OCI-LY7 (cell line): ENCODE measurements around the gene TMPRSS9. TPM values are rescaled to one million over a fixed set of nuclear protein-coding genes. Genes with fewer than 3 reads are reported as not detected.
A peak's percentile ranks its signal among the peaks of the same experiment; 100 is the strongest.
"Not testable (repeated sequence)": the region's sequence is repeated elsewhere in the genome, so short reads cannot be mapped to it uniquely, and the experiment has no call there.

Experiments used
- BruUV-seq: library from RNA; stranded (reverse); fragments of 400-500 nt; replicated peaks from 2 replicates; lab custom pipeline; 2021; lab: Mats Ljungman, UMichigan
- CTCF ChIA-PET: fragments of 300-600 bp; sonication (Branson Sonifier 250); formaldehyde crosslinking; loops from one replicate; lab custom pipeline; 2022; ENCODE audit warnings: antibody characterized with exemption; ENCODE audit not compliant: unreplicated experiment; lab: Charles Lee
- POLR2A ChIA-PET: fragments of 300-600 bp; sonication (Branson Sonifier 250); formaldehyde crosslinking; loops from one replicate; lab custom pipeline; 2022; ENCODE audit warnings: antibody characterized with exemption; lab: Charles Lee
- DNase-seq: peaks from one replicate; pipeline ENCODE4 v3.0.0-alpha.2; 2015; ENCODE audit warnings: low spot score
- H2AFZ ChIP-seq: fragments of 200-600 bp; sonication (generic), shearing (Covaris generic); 2 replicates; pipeline ENCODE4 v1.6.1; 2014; ENCODE audit warnings: mild to moderate bottlenecking, antibody characterized with exemption, low read length, moderate library complexity
- H3K27ac ChIP-seq: fragments of 200-600 bp; sonication (generic); 2 replicates; pipeline ENCODE4 v1.5.1; 2014; ENCODE audit warnings: mixed run types, low read depth, mild to moderate bottlenecking, moderate library complexity, low read length, inconsistent platforms; ENCODE audit not compliant: poor library complexity, severe bottlenecking
- H3K36me3 ChIP-seq: fragments of 200-600 bp; sonication (generic); 2 replicates; pipeline ENCODE4 v1.6.1; 2014; ENCODE audit warnings: mild to moderate bottlenecking, antibody characterized with exemption, low read length, moderate library complexity, mixed read lengths; ENCODE audit not compliant: insufficient read depth
- H3K4me1 ChIP-seq: fragments of 200-600 bp; sonication (generic); 2 replicates; pipeline ENCODE4 v1.5.1; 2014; ENCODE audit warnings: mild to moderate bottlenecking, low read length; ENCODE audit not compliant: insufficient read depth, poor library complexity, severe bottlenecking
- H3K4me2 ChIP-seq: fragments of 200-600 bp; sonication (generic); 2 replicates; pipeline ENCODE4 v1.6.1; 2014; ENCODE audit warnings: mild to moderate bottlenecking, low read length
- H3K4me3 ChIP-seq: fragments of 200-600 bp; sonication (generic); 2 replicates; pipeline ENCODE4 v1.5.1; 2014; ENCODE audit warnings: mild to moderate bottlenecking, low read depth, low read length; ENCODE audit not compliant: poor library complexity, severe bottlenecking
- H3K79me2 ChIP-seq: fragments of 200-600 bp; sonication (generic); 2 replicates; pipeline ENCODE4 v1.6.1; 2016; ENCODE audit warnings: low read depth, mild to moderate bottlenecking, low read length, moderate library complexity, mixed read lengths; ENCODE audit not compliant: insufficient read depth
- H3K9me2 ChIP-seq: fragments of 200-600 bp; sonication (generic); 2 replicates; pipeline ENCODE4 v1.6.1; 2016; ENCODE audit warnings: mild to moderate bottlenecking, low read length, mixed read lengths; ENCODE audit not compliant: insufficient read depth
- H3K9me3 ChIP-seq: fragments of 200-600 bp; sonication (generic); 2 replicates; pipeline ENCODE4 v1.6.1; 2014; ENCODE audit warnings: mild to moderate bottlenecking, mixed run types, low read length, mixed read lengths
- H4K20me1 ChIP-seq: fragments of 200-600 bp; sonication (generic); 2 replicates; pipeline ENCODE4 v1.6.1; 2014; ENCODE audit warnings: mild to moderate bottlenecking, antibody characterized with exemption, low read length, moderate library complexity, mixed read lengths; ENCODE audit not compliant: insufficient read depth
- EZH2phosphoT487 ChIP-seq: fragments of 200-600 bp; sonication (generic); IDR thresholded peaks from 2 replicates; pipeline ENCODE4 v1.6.1; 2018; ENCODE audit warnings: low read depth, borderline replicate concordance, mild to moderate bottlenecking, mixed run types, antibody characterized with exemption, low read length, moderate library complexity, mixed read lengths
- intact Hi-C: fragments of 100-400 bp; cut with micrococcal nuclease; formaldehyde crosslinking; loops from one replicate; pipeline ENCODE4 v1.10.0; 2022; ENCODE audit not compliant: unreplicated experiment
- total RNA-seq, 2 experiments: library from RNA; depleted of rRNA in 1 of 2; stranded (reverse); fragments of >200 nt in 1 of 2; shearing (Covaris generic) in 1 of 2; gene quantifications; 2 replicates each; pipeline ENCODE4 v1.2.3, GENCODE V29; 2014 to 2022
- TF ChIP-seq, protein P1 (sequence below): fragments of 200-600 bp; sonication (generic); conservative IDR thresholded peaks from 2 replicates; pipeline ENCODE4 v1.5.1; 2014; ENCODE audit warnings: mild to moderate bottlenecking, antibody characterized with exemption, low read length, moderate library complexity, mixed read lengths

The TMPRSS9 gene
- total RNA-seq, 2 experiments from 2014 or later, result 0.44 TPM; not detected in 1

DNA sequence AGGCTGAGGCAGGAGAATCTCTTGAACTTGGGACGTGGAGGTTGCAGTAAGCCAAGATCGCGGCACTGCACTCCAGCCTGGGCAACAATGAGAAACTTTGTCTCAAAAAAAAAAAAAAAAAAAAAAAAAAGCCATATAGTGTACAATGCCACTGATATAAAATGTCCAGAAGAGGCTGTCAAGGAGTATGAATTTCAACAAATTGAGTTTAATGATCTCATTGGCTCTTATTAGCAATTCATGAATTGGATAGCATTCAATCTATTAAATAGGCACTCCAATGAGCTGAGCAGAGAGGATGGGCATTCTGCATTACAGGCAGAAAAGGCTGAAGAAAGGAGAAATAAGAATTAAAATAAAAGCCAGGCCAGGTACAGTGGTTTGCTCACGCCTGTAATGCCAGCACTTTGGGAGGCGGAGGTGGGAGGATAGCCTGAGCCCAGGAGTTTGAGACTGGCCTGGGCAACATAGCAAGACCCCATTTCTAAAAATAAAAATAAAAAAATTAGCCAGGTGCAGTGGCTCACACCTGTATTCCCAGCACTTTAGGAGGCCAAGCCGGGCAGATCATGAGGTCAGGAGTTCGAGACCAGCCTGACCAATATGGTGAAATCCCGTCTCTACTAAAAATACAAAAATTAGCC, 97.5 kb downstream of the TMPRSS9 start:
- intact Hi-C loops, result no loop called here
- Histone ChIP-seq H3K4me3 (peak overlapping the region; percentile 54), H3K9me2 (no peaks in the 10 kb centered on the region), H3K4me2 (peak overlapping the region; percentile 50), H3K27ac (peak overlapping the region; percentile 52), H3K36me3 (peaks cover 22% of the 10 kb centered on the region; the same call in 1 of the 2 replicates), H3K9me3 (no peaks in the 10 kb centered on the region), H3K4me1 (peaks cover 46% of the 10 kb centered on the region), H2AFZ (peak overlapping the region; percentile 84; the same call in 1 of the 2 replicates), H3K79me2 (peaks cover 42% of the 10 kb centered on the region), H4K20me1 (peaks cover 17% of the 10 kb centered on the region)
- no peak for TF ChIP-seq EZH2phosphoT487
- TF ChIP-seq, protein P1, sequence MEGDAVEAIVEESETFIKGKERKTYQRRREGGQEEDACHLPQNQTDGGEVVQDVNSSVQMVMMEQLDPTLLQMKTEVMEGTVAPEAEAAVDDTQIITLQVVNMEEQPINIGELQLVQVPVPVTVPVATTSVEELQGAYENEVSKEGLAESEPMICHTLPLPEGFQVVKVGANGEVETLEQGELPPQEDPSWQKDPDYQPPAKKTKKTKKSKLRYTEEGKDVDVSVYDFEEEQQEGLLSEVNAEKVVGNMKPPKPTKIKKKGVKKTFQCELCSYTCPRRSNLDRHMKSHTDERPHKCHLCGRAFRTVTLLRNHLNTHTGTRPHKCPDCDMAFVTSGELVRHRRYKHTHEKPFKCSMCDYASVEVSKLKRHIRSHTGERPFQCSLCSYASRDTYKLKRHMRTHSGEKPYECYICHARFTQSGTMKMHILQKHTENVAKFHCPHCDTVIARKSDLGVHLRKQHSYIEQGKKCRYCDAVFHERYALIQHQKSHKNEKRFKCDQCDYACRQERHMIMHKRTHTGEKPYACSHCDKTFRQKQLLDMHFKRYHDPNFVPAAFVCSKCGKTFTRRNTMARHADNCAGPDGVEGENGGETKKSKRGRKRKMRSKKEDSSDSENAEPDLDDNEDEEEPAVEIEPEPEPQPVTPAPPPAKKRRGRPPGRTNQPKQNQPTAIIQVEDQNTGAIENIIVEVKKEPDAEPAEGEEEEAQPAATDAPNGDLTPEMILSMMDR, result no peak
- DNase-seq, result no peak
- POLR2A ChIA-PET, result interaction anchor here (0.7 to 1.1 kb wide), 2 partner anchors 169 to 253 kb away, joined by 3 read pairs; no protein-coding TSS in a partner anchor
- CTCF ChIA-PET, result no interaction called here
- no TSS peak for BruUV-seq

DNA sequence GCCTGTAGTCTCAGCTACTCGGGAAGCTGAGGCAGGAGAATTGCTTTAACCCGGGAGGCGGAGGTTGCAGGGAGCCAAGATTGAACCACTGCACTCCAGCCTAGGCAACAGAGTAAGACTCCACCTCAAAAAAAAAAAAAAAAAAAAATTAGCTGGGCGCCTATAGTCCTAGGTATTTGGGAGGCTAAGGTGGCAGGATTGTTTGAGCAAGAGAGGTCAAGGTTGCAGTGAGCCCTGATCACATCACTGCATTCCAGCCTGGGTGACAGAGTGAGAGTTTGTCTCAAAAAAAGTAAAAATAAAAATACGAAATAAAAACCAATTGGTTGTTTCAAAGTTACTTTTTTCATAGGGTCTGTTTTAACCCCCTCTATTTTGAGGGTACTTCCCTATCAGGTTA, 98.0 kb downstream of the TMPRSS9 start:
- peaks cover 51% of the 10 kb centered on the region for H3K4me1 ChIP-seq
- BruUV-seq, result no TSS peak
- peaks cover 21% of the 10 kb centered on the region; the same call in 1 of the 2 replicates for H3K36me3 ChIP-seq
- H2AFZ ChIP-seq, result no peak overlapping the region
- no peak overlapping the region for H3K4me3 ChIP-seq
- POLR2A ChIA-PET, result no interaction called here
- intact Hi-C loops, result no loop called here
- DNase-seq, result no peak
- no peak for TF ChIP-seq EZH2phosphoT487
- TF ChIP-seq, protein P1, result no peak
- no peaks in the 10 kb centered on the region for H3K9me2 ChIP-seq
- H3K4me2 ChIP-seq, result no peak overlapping the region
- CTCF ChIA-PET, result no interaction called here
- H3K79me2 ChIP-seq, result peaks cover 36% of the 10 kb centered on the region
- peaks cover 17% of the 10 kb centered on the region for H4K20me1 ChIP-seq
- no peaks in the 10 kb centered on the region for H3K9me3 ChIP-seq
- H3K27ac ChIP-seq, result no peak overlapping the region

DNA sequence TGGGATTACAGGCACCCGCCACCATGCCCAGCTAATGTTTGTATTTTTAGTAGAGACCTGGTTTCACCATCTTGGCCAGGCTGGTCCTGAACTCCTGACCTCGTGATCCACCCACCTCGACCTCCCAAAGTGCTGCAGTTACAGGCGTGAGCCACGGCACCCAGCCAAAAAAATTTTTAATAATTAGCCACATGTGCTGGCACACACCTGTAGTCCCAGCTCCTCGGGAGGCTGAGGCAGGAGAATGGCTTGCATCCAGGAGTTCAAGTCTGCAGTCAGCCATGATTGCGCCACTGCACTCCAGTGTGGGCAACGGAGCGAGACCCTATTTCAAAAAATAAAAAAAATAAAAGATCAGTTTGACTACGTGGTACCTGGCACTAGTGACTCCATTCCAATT, 98.7 kb downstream of the TMPRSS9 start:
- H3K4me3 ChIP-seq, intact Hi-C loops, H3K27ac ChIP-seq, H3K9me2 ChIP-seq, H2AFZ ChIP-seq, CTCF ChIA-PET, BruUV-seq, H3K4me2 ChIP-seq, H3K9me3 ChIP-seq, DNase-seq, POLR2A ChIA-PET: not testable (repeated sequence)
- peaks cover 29% of the 10 kb centered on the region for H3K79me2 ChIP-seq
- peaks cover 49% of the 10 kb centered on the region for H3K4me1 ChIP-seq
- H4K20me1 ChIP-seq, result peaks cover 17% of the 10 kb centered on the region; the same call in 1 of the 2 replicates
- peaks cover 14% of the 10 kb centered on the region; the same call in 1 of the 2 replicates for H3K36me3 ChIP-seq
